Measurements from ENCODE around the gene KRTAP2-1.
"Not testable (repeated sequence)": the region's sequence is repeated elsewhere in the genome, so short reads cannot be mapped to it uniquely, and the experiment has no call there.

The KRTAP2-1 gene

GRCh38 chr17:41063449-41063848 is 16.3 kb upstream of the KRTAP2-1 start:
- ChIA-PET CTCF (no interaction called here), POLR2A (no interaction called here)
- DNase-seq (ENCODE audit: extremely low spot score), result no peak
- no peak for TF ChIP-seq CTCF (IDR thresholded peaks at IDR 0.05; ENCODE audit: control extremely low read depth, extremely low read depth, low read depth, missing control alignments)

- ChIA-PET CTCF (interaction anchor here (0.9 kb wide), 1 partner anchor 205 kb away, joined by 3 read pairs; no protein-coding TSS in a partner anchor), POLR2A (no interaction called here)
- DNase-seq (ENCODE audit: extremely low spot score), result no peak
- no peak for TF ChIP-seq CTCF (IDR thresholded peaks at IDR 0.05; ENCODE audit: control extremely low read depth, extremely low read depth, low read depth, missing control alignments)
These were observed 14.8 kb upstream of the KRTAP2-1 start for GRCh38 chr17:41061964-41062363.

GRCh38 chr17:41060052-41060604 is 13.0 kb upstream of the KRTAP2-1 start, which contains the start of gene KRTAP2-3:
TSS of gene KRTAP2-3 (minus strand) at chr17:41060114. CDS start at chr17:41060050, 64 bp downstream.
- POLR2A ChIA-PET, result interaction anchor here (0.6 kb wide), 1 partner anchor 758 kb away, joined by 4 read pairs; no protein-coding TSS in a partner anchor
- CTCF ChIA-PET, result no interaction called here
- no peak for DNase-seq (ENCODE audit: extremely low spot score)
- TF ChIP-seq CTCF (IDR thresholded peaks at IDR 0.05; ENCODE audit: control extremely low read depth, extremely low read depth, low read depth, missing control alignments), result no peak

GRCh38 chr17:41059276-41060051 is 12.3 kb upstream of the KRTAP2-1 start:
- POLR2A ChIA-PET, result interaction anchor here (0.6 kb wide), 1 partner anchor 759 kb away, joined by 4 read pairs; no protein-coding TSS in a partner anchor
- DNase-seq (ENCODE audit: extremely low spot score); CTCF ChIA-PET: not testable (repeated sequence)

- DNase-seq (ENCODE audit: extremely low spot score), result no peak
- CTCF ChIA-PET, result no interaction called here
- POLR2A ChIA-PET, result no interaction called here
- no peak for TF ChIP-seq CTCF (IDR thresholded peaks at IDR 0.05; ENCODE audit: control extremely low read depth, extremely low read depth, low read depth, missing control alignments)
These were observed 11.6 kb upstream of the KRTAP2-1 start for GRCh38 chr17:41058741-41059140.

- ChIA-PET POLR2A (no interaction called here), CTCF (interaction anchor here (1.4 kb wide), 1 partner anchor 19 kb away, joined by 3 read pairs; no protein-coding TSS in a partner anchor)
- no peak for DNase-seq (ENCODE audit: extremely low spot score)
- no peak for TF ChIP-seq CTCF (IDR thresholded peaks at IDR 0.05; ENCODE audit: control extremely low read depth, extremely low read depth, low read depth, missing control alignments)
These were observed 10.4 kb upstream of the KRTAP2-1 start for GRCh38 chr17:41057547-41057946.

GRCh38 chr17:41055130-41055529 is 8.0 kb upstream of the KRTAP2-1 start, which contains the start of gene KRTAP2-2:
TSS of gene KRTAP2-2 (minus strand) at chr17:41055230. CDS start at chr17:41055211, 19 bp downstream.
- DNase-seq (ENCODE audit: extremely low spot score); POLR2A ChIA-PET; CTCF ChIA-PET: not testable (repeated sequence)

GRCh38 chr17:41054556-41054955 is 7.4 kb upstream of the KRTAP2-1 start:
- DNase-seq (ENCODE audit: extremely low spot score); POLR2A ChIA-PET; CTCF ChIA-PET: not testable (repeated sequence)
